ENCODE data around the gene ATP6AP1. TPM values are rescaled to one million over a fixed set of nuclear protein-coding genes. Genes with fewer than 3 reads are reported as not detected.

Gene ATP6AP1
- total RNA-seq, result 36.6 and 38.8 TPM in 2 replicates

DNA sequence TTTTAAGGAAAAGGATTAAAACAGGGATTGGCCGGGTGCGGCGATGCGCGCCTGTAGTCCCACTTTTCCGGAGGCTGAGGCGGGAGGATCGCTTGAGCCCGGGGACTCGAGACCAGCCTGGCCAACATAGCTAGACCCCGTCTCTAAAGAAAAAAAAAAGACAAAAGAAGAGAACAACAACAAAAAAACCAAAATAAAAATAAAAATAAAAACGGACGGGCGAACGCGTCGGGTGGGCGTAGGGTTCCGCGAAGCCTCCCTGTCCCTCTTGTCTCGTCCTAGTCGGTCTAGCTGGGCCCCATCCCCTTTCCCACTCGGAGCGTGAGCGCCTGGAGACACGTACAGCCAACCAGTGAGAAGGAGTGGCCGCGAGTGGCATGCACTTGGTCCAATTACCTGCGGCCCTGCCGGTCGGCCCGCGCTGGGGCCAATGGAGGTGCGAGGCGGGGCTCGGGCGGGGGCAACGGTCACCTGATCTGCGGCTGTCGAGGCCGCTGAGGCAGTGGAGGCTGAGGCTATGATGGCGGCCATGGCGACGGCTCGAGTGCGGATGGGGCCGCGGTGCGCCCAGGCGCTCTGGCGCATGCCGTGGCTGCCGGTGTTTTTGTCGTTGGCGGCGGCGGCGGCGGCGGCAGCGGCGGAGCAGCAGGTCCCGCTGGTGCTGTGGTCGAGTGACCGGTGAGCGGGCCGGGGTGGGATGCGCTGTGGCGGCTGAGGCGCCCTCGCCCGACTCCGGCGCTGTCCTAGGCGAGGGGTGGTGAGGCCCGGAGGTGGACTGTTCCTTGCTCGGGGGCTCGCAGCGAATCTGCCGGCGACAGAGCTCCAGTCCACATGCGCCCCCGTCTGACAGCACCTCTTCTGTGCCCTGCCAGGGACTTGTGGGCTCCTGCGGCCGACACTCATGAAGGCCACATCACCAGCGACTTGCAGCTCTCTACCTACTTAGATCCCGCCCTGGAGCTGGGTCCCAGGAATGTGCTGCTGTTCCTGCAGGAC lies at the start of gene ATP6AP1:
TSS of gene ATP6AP1 (plus strand) at position 502 of the 996 bp plus-strand sequence. CDS start at position 518, 16 bp downstream.
- ATAC-seq (ENCODE audit: low read depth) (peak; percentile 99), DNase-seq (peak; percentile 77)
- Mint-ChIP-seq H3K36me3 (ENCODE audit: low read depth) (peaks cover 9% of the 10 kb centered on the region), H3K4me1 (peaks cover 23% of the 10 kb centered on the region), H3K4me3 (peak within 1 kb of the TSS; percentile 81), H3K9me3 (no peaks in the 10 kb centered on the region), H3K27ac (peak within 1 kb of the TSS; percentile 71), H3K27me3 (no peaks in the 10 kb centered on the region)
- CTCF ChIA-PET, result interaction anchor here (1.0 to 1.4 kb wide), 2 partner anchors 9 to 30 kb away, joined by 3 to 4 read pairs; partner anchors contain the start of gene RPL10
- POLR2A ChIA-PET, result interaction anchor here (0.8 to 2.9 kb wide), 11 partner anchors 8 to 99 kb away, joined by 3 to 20 read pairs (median 4); partner anchors contain the start of genes DNASE1L1, RPL10 and SLC10A3
- no peak for TF ChIP-seq CTCF (IDR thresholded peaks at IDR 0.05)
- intact Hi-C loops (cut with micrococcal nuclease), result loop anchor here (1.0 to 2.0 kb wide), 3 partner anchors 8 to 58 kb away; no protein-coding TSS in a partner anchor

DNA sequence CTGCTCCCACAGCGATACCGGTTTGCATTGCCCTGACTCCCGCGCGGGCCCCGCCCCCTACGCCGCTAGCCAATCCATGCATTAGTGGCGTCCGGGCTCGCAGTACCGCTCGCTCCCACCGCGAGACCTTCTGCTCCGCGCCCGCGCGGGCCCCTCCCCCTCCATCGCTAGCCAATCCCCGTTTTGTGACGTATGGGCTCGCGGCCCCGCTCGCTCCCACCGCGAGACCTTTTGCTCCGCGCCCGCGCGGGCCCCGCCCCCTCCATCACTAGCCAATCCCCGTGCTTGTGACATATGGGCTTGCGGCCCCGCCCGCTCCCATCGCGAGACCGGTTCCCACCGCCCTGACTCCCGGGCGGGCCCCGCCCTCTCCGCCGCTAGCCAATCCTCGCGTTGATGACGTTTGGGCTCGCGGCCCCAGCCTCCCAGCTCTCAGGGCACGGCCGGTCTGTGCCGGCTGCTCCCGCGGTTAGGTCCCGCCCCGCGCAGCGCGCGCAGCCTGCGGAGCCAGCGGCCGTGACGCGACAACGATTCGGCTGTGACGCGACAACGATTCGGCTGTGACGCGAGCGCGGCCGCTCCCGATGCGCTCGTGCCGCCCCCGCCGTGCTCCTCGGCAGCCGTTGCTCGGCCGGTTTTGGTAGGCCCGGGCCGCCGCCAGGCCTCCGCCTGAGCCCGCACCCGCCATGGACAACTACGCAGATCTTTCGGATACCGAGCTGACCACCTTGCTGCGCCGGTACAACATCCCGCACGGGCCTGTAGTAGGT lies 49.5 kb upstream of the ATP6AP1 start, which contains the start of gene EMD:
TSS of gene EMD (plus strand) at position 497 of the 770 bp plus-strand sequence. CDS start at position 687, 190 bp downstream.
- Mint-ChIP-seq H3K27me3 (no peaks in the 10 kb centered on the region), H3K36me3 (ENCODE audit: low read depth) (peaks cover 15% of the 10 kb centered on the region), H3K27ac (peak within 1 kb of the TSS; percentile 83), H3K4me1 (peaks cover 18% of the 10 kb centered on the region), H3K9me3 (no peaks in the 10 kb centered on the region), H3K4me3 (peak within 1 kb of the TSS; percentile 83)
- intact Hi-C loops (cut with micrococcal nuclease), result loop anchor here (1.0 to 10.0 kb wide), 5 partner anchors 8 to 654 kb away; partner anchors contain the start of genes ABCD1, ARHGAP4, BCAP31 and FAM3A
- ATAC-seq (ENCODE audit: low read depth) (peak; percentile 83), DNase-seq (peak; percentile 87)
- ChIA-PET POLR2A (interaction anchor here (0.5 to 1.9 kb wide), 12 partner anchors 9 to 407 kb away, joined by 3 to 50 read pairs (median 4); partner anchors contain the start of genes FAM50A, HCFC1, RPL10 and SLC10A3), CTCF (no interaction called here)
- no peak for TF ChIP-seq CTCF (IDR thresholded peaks at IDR 0.05)

- DNase-seq, result no peak
- CTCF ChIA-PET, result no interaction called here
- no peak for ATAC-seq (ENCODE audit: low read depth)
- H3K27me3 Mint-ChIP-seq, result no peaks in the 10 kb centered on the region
- POLR2A ChIA-PET, result interaction anchor here (0.5 to 1.9 kb wide), 12 partner anchors 10 to 408 kb away, joined by 3 to 50 read pairs (median 4); partner anchors contain the start of genes FAM50A, HCFC1, RPL10 and SLC10A3
- TF ChIP-seq CTCF (IDR thresholded peaks at IDR 0.05), result no peak
- H3K36me3 Mint-ChIP-seq (ENCODE audit: low read depth), result peaks cover 15% of the 10 kb centered on the region
- peak overlapping the region; percentile 83 for H3K27ac Mint-ChIP-seq
- H3K4me1 Mint-ChIP-seq, result peaks cover 22% of the 10 kb centered on the region
- intact Hi-C loops (cut with micrococcal nuclease), result loop anchor here (1.0 to 10.0 kb wide), 5 partner anchors 8 to 655 kb away; partner anchors contain the start of genes ABCD1, ARHGAP4, BCAP31 and FAM3A
- no peaks in the 10 kb centered on the region for H3K9me3 Mint-ChIP-seq
- peak overlapping the region; percentile 83 for H3K4me3 Mint-ChIP-seq
These were observed 48.9 kb upstream of the ATP6AP1 start for GRCh38 chrX:154379569-154379951.

DNA sequence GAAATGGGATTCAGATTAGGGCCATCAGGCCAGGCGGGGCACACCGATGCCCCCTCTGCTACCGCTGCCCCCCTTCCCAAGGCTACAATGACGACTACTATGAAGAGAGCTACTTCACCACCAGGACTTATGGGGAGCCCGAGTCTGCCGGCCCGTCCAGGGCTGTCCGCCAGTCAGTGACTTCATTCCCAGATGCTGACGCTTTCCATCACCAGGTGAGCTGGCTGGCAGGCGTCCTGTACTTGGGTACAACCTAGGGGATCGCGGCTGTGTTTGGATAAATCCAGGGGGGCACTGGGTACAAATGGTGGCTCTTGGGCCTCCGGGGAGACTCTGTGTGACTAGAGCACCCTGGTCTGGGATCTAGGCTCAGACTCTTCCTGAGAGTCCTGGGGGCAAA lies 48.3 kb upstream of the ATP6AP1 start:
- TF ChIP-seq CTCF (IDR thresholded peaks at IDR 0.05), result no peak
- Mint-ChIP-seq H3K27ac (peak overlapping the region; percentile 83), H3K36me3 (ENCODE audit: low read depth) (peaks cover 15% of the 10 kb centered on the region), H3K4me3 (peak overlapping the region; percentile 83), H3K27me3 (no peaks in the 10 kb centered on the region), H3K4me1 (peaks cover 20% of the 10 kb centered on the region), H3K9me3 (no peaks in the 10 kb centered on the region)
- CTCF ChIA-PET, result no interaction called here
- intact Hi-C loops (cut with micrococcal nuclease), result no loop called here
- POLR2A ChIA-PET, result interaction anchor here (1.9 to 4.9 kb wide), 2 partner anchors 10 to 17 kb away, joined by 20 to 50 read pairs; partner anchors contain the start of gene RPL10
- ATAC-seq (ENCODE audit: low read depth) (no peak), DNase-seq (no peak)
